Mononuclear cell (primary cell): ENCODE data around the gene MTRFR. TPM values are rescaled to one million over a fixed set of nuclear protein-coding genes. Genes with fewer than 3 reads are reported as not detected.
"Not testable (repeated sequence)": the region's sequence is repeated elsewhere in the genome, so short reads cannot be mapped to it uniquely, and the experiment has no call there.

Source experiments
- H3K27me3 ChIP-seq: 2 replicates; pipeline ENCODE4 v1.6.0; 2011; ENCODE audit warnings: low read length, control low read depth; ENCODE audit not compliant: insufficient read depth
- H3K4me1 ChIP-seq: 2 replicates; pipeline ENCODE4 v1.5.1; 2011; ENCODE audit warnings: mild to moderate bottlenecking, low read length, control low read depth; ENCODE audit not compliant: insufficient read depth
- H3K4me3 ChIP-seq: 2 replicates; pipeline ENCODE4 v1.5.1; 2011; ENCODE audit warnings: mild to moderate bottlenecking, low read length, moderate library complexity
- H3K9me3 ChIP-seq: 2 replicates; pipeline ENCODE4 v1.5.1; 2011; ENCODE audit warnings: low read depth, mild to moderate bottlenecking, control low read depth, low read length
- total RNA-seq: library from RNA; depleted of rRNA; stranded (reverse); fragments of >200 nt; gene quantifications from one replicate; pipeline ENCODE4 v1.2.3, GENCODE V29; 2012

The MTRFR gene
- total RNA-seq, result 27.6 TPM

GRCh38 chr12:123232807-123233504 lies at the start of gene MTRFR, which contains the start of gene MPHOSPH9:
TSS of gene MTRFR (plus strand) at chr12:123233436. CDS start at chr12:123253675, 20,239 bp downstream.
TSS of gene MPHOSPH9 (minus strand) at chr12:123233141. CDS start at chr12:123230364, 2,777 bp downstream.
- no peaks in the 10 kb centered on the region for H3K9me3 ChIP-seq
- peaks cover 73% of the 10 kb centered on the region for H3K4me1 ChIP-seq
- H3K27me3 ChIP-seq, result no peaks in the 10 kb centered on the region
- peak within 1 kb of the TSS; percentile 92 for H3K4me3 ChIP-seq

- Histone ChIP-seq H3K4me1 (no peaks in the 10 kb centered on the region), H3K9me3 (no peaks in the 10 kb centered on the region), H3K27me3 (no peaks in the 10 kb centered on the region), H3K4me3 (no peak overlapping the region)
Measured at GRCh38 chr12:123187637-123188036, 45.6 kb upstream of the MTRFR start.

GRCh38 chr12:123199936-123200335 lies 33.3 kb upstream of the MTRFR start:
- Histone ChIP-seq H3K27me3 (no peaks in the 10 kb centered on the region), H3K4me1 (no peaks in the 10 kb centered on the region), H3K9me3 (no peaks in the 10 kb centered on the region), H3K4me3 (no peak overlapping the region)

GRCh38 chr12:123200414-123200813 lies 32.8 kb upstream of the MTRFR start:
- H3K4me3 ChIP-seq, result no peak overlapping the region
- no peaks in the 10 kb centered on the region for H3K4me1 ChIP-seq
- no peaks in the 10 kb centered on the region for H3K9me3 ChIP-seq
- no peaks in the 10 kb centered on the region for H3K27me3 ChIP-seq

- H3K4me3 ChIP-seq, H3K9me3 ChIP-seq, H3K27me3 ChIP-seq, H3K4me1 ChIP-seq: not testable (repeated sequence)
Measured at GRCh38 chr12:123206794-123207193, 26.4 kb upstream of the MTRFR start.

GRCh38 chr12:123207815-123208214 lies 25.4 kb upstream of the MTRFR start:
- not testable (repeated sequence) for H3K27me3 ChIP-seq, H3K4me1 ChIP-seq, H3K4me3 ChIP-seq, H3K9me3 ChIP-seq

- Histone ChIP-seq H3K4me1 (peaks cover 26% of the 10 kb centered on the region), H3K27me3 (no peaks in the 10 kb centered on the region), H3K4me3 (no peak overlapping the region), H3K9me3 (no peaks in the 10 kb centered on the region)
Measured at GRCh38 chr12:123223241-123223668, 10.0 kb upstream of the MTRFR start.

- H3K9me3 ChIP-seq, result no peaks in the 10 kb centered on the region
- peaks cover 41% of the 10 kb centered on the region for H3K4me1 ChIP-seq
- H3K27me3 ChIP-seq, result no peaks in the 10 kb centered on the region
- no peak overlapping the region for H3K4me3 ChIP-seq
Measured at GRCh38 chr12:123225443-123225842, 7.8 kb upstream of the MTRFR start.

GRCh38 chr12:123227581-123228258 lies 5.5 kb upstream of the MTRFR start:
- H3K9me3 ChIP-seq, result no peaks in the 10 kb centered on the region
- no peaks in the 10 kb centered on the region for H3K27me3 ChIP-seq
- peaks cover 51% of the 10 kb centered on the region for H3K4me1 ChIP-seq
- no peak overlapping the region for H3K4me3 ChIP-seq

GRCh38 chr12:123229051-123229450 lies 4.2 kb upstream of the MTRFR start:
- Histone ChIP-seq H3K4me1 (peaks cover 45% of the 10 kb centered on the region), H3K27me3 (no peaks in the 10 kb centered on the region), H3K4me3 (peak overlapping the region; percentile 22), H3K9me3 (no peaks in the 10 kb centered on the region)

- Histone ChIP-seq H3K9me3 (no peaks in the 10 kb centered on the region), H3K4me3 (peak overlapping the region; percentile 92), H3K4me1 (peaks cover 68% of the 10 kb centered on the region), H3K27me3 (no peaks in the 10 kb centered on the region)
Measured at GRCh38 chr12:123231931-123232330, 1.3 kb upstream of the MTRFR start.

GRCh38 chr12:123232472-123232806 lies 797 bp upstream of the MTRFR start:
- H3K4me3 ChIP-seq, result peak overlapping the region; percentile 92
- H3K9me3 ChIP-seq, result no peaks in the 10 kb centered on the region
- H3K4me1 ChIP-seq, result peaks cover 73% of the 10 kb centered on the region
- no peaks in the 10 kb centered on the region for H3K27me3 ChIP-seq

GRCh38 chr12:123233505-123234308 lies 471 bp downstream of the MTRFR start:
- H3K9me3 ChIP-seq, result no peaks in the 10 kb centered on the region
- peaks cover 75% of the 10 kb centered on the region for H3K4me1 ChIP-seq
- no peaks in the 10 kb centered on the region for H3K27me3 ChIP-seq
- H3K4me3 ChIP-seq, result peak overlapping the region; percentile 92

GRCh38 chr12:123237646-123238329 lies 4.6 kb downstream of the MTRFR start:
- Histone ChIP-seq H3K9me3 (no peaks in the 10 kb centered on the region), H3K4me3 (no peak overlapping the region), H3K27me3 (no peaks in the 10 kb centered on the region), H3K4me1 (peaks cover 70% of the 10 kb centered on the region)

GRCh38 chr12:123238330-123238682 lies 5.1 kb downstream of the MTRFR start:
- H3K4me3 ChIP-seq, result no peak overlapping the region
- H3K4me1 ChIP-seq, result peaks cover 73% of the 10 kb centered on the region
- no peaks in the 10 kb centered on the region for H3K9me3 ChIP-seq

More at GRCh38 chr12:123238330-123238682, 5.1 kb downstream of the MTRFR start:
- no peaks in the 10 kb centered on the region for H3K27me3 ChIP-seq
